Psoas muscle (tissue), 8 donors: ENCODE results near the gene CWC22. TPM values are rescaled to one million over a fixed set of nuclear protein-coding genes. Genes with fewer than 3 reads are reported as not detected.

Experiments used
- ATAC-seq, 4 donors: fragments of 200-7000 bp; cut with Tn5 transposase; one replicate each; pipeline ENCODE4 v1.9.1; 2020; ENCODE audit warnings: moderate library complexity in 3 of 4, mild to moderate bottlenecking in 2 of 4
- DNase-seq, 2 donors: peaks; one replicate each; pipeline ENCODE4 v3.0.0-alpha.2; 2020
- H3K27ac ChIP-seq: fragments of 200-600 bp; one replicate; pipeline ENCODE4 v1.8.0; 2022
- H3K27me3 ChIP-seq, 3 donors: fragments of 200-600 bp in 1 of 3; one replicate each; pipeline versions ENCODE4 v1.6.1 to v1.8.0; 2013 to 2022; ENCODE audit warnings: low read length in 2 of 3, mild to moderate bottlenecking in 2 of 3, moderate library complexity in 1 of 3; ENCODE audit not compliant: insufficient read depth in 3 of 3
- H3K36me3 ChIP-seq, 2 donors: fragments of 200-600 bp in 1 of 2; one replicate each; pipeline versions ENCODE4 v1.6.1 to v1.8.0; 2013 to 2022; ENCODE audit warnings: low read depth in 1 of 2, mild to moderate bottlenecking in 1 of 2, moderate library complexity in 1 of 2; ENCODE audit not compliant: insufficient read depth in 1 of 2
- H3K4me1 ChIP-seq: fragments of 200-600 bp; one replicate; pipeline ENCODE4 v1.8.0; 2022
- H3K4me3 ChIP-seq: fragments of 200-600 bp; one replicate; pipeline ENCODE4 v1.8.0; 2022; ENCODE audit warnings: mild to moderate bottlenecking
- H3K9me3 ChIP-seq: fragments of 200-600 bp; one replicate; pipeline ENCODE4 v1.8.0; 2022
- CTCF ChIP-seq: fragments of 200-600 bp; IDR thresholded peaks from one replicate; pipeline ENCODE4 v1.8.0; 2022; ENCODE audit warnings: antibody characterized with exemption
- WGBS, 3 donors: extraction: QIAGEN DNeasy Blood & Tissue Kit; methylation state at CpG; one replicate each; pipeline versions ENCODE4 v1.1.6 to v1.1.7; 2013; 5-methylcytosine and 5-hydroxymethylcytosine counted together
- intact Hi-C, 2 donors: fragments of 100-400 bp; cut with DNase I; formaldehyde crosslinking; loops; one replicate each; pipeline versions ENCODE4 v1.11.0 to v1.14.2; 2022
- polyA plus RNA-seq, 3 donors: library from polyadenylated mRNA; stranded (reverse); fragments of 200-250 nt; gene quantifications; one replicate each; pipeline ENCODE4 v1.2.3, GENCODE V29; 2013
- total RNA-seq, 4 donors: library from RNA; stranded (reverse); fragmentation: NEBNext Ultra II Directional in 2 of 4; extraction: Animal tissue kit (Norgen Biotek cat#: 25700) in 2 of 4; gene quantifications; one replicate each; pipeline versions ENCODE4 v1.2.1 to v1.2.4, GENCODE V29; 2021 to 2023
- donor health status: healthy with polysubstance abuse.
- donor health status: DM: no; HTN: no; CAD: no; lungs with moderate emphysema.
- donor health status: Bipolar disorder and iron deficiency.
- donor health status: healthy.
- donor health status: DM: yes; HTN: yes; CAD: no.
- donor health status: DM: no; HTN: no; CAD: no.
- donor health status: DM: no; HTN: no; CAD: no.
- donor health status: DM: yes; HTN: yes; CAD: no.

CWC22 gene
- total and polyA plus RNA-seq, 7 donors: 10.2 to 21.7 (median 17.2) TPM

- no peaks in the 10 kb centered on the region for H3K4me1 ChIP-seq
- H3K27ac ChIP-seq: no peak overlapping the region
- DNase-seq: no peak
- no peak overlapping the region for H3K4me3 ChIP-seq
- no peak for TF ChIP-seq CTCF
- intact Hi-C loops: no loop called here
- no peaks in the 10 kb centered on the region for H3K36me3 ChIP-seq
- no peaks in the 10 kb centered on the region for H3K9me3 ChIP-seq
- no peak for ATAC-seq
- WGBS, 3 donors: 88 to 93% (median 93%) methylated on average over 1 of the region's 1 CpG
- H3K27me3 ChIP-seq: no peaks in the 10 kb centered on the region
Observed at GRCh38 chr2:179899666-179900065, 107.4 kb downstream of the CWC22 start.

- intact Hi-C loops: no loop called here
- H3K4me1 ChIP-seq: no peaks in the 10 kb centered on the region
- ATAC-seq (no peak), DNase-seq (no peak)
- 75 to 80% (median 77%) methylated on average over 4 of the region's 4 CpGs for WGBS, 3 donors
- H3K36me3 ChIP-seq: no peaks in the 10 kb centered on the region
- TF ChIP-seq CTCF: no peak
- no peak overlapping the region for H3K27ac ChIP-seq
- H3K27me3 ChIP-seq: no peaks in the 10 kb centered on the region
- H3K9me3 ChIP-seq: no peaks in the 10 kb centered on the region
- H3K4me3 ChIP-seq: no peak overlapping the region
Observed at GRCh38 chr2:179898873-179899272, 108.2 kb downstream of the CWC22 start.

Other genes starting within 250 kb of the CWC22 start
- 10 to 100 TPM; 13.6 to 42.9 (median 19.8) TPM for gene ZNF385B, start 145.7 kb downstream of the CWC22 start, total RNA-seq
- 10 to 100 TPM in 1 of 3 donors, 1 to 10 TPM in 2; 8.8 to 24.9 (median 9.2) TPM for gene ZNF385B, start 145.7 kb downstream of the CWC22 start, polyA plus RNA-seq